K562 (cell line): ENCODE data around the gene ID4. TPM values are rescaled to one million over a fixed set of nuclear protein-coding genes. Genes with fewer than 3 reads are reported as not detected.

ENCODE experiments used
- ATAC-seq: fragments of 200-7000 bp; cut with Tn5 transposase; 3 replicates; pipeline ENCODE4 v1.9.1; 2020; ENCODE audit warnings: moderate library complexity
- BruUV-seq: library from RNA; stranded (reverse); fragments of 400-500 nt; replicated peaks from 2 replicates; lab custom pipeline; 2021; lab: Mats Ljungman, UMichigan
- CTCF ChIA-PET: fragments of 300-600 bp; formaldehyde crosslinking; extraction: SDS; loops from one replicate; lab custom pipeline; 2021; ENCODE audit warnings: low intra/inter-chr PET ratio; lab: Yijun Ruan, JAX
- POLR2A ChIA-PET: fragments of 300-600, 350-650 bp; sonication (Branson Sonifier 250); formaldehyde crosslinking; extraction: SDS; loops from one replicate; lab custom pipeline; 2021; ENCODE audit warnings: antibody characterized with exemption, inconsistent platforms; lab: Yijun Ruan, JAX
- DNase-seq, 4 experiments: peaks; one replicate each; pipeline versions ENCODE4 v3.0.0 to v3.0.0-alpha.2; 2011 to 2018; ENCODE audit warnings: low spot score in 3 of 4, mixed read lengths in 3 of 4; ENCODE audit errors: extremely low read depth in 1 of 4
- FAIRE-seq: peaks from 2 replicates; lab custom pipeline; 2011; peaks lifted over from hg19 to GRCh38; lab: Jason Lieb, UNC
- H2AFZ ChIP-seq: 2 replicates; pipeline ENCODE4 v1.6.0; 2011; ENCODE audit warnings: low read depth, low read length, control low read depth, inconsistent platforms
- H3K27ac ChIP-seq: fragments of 200-600 bp; 3 replicates; pipeline ENCODE4 v1.8.0; 2011; ENCODE audit warnings: low read depth, mild to moderate bottlenecking, control low read depth, inconsistent platforms, low read length, moderate library complexity, mixed read lengths; ENCODE audit errors: extremely low read depth
- H3K27me3 ChIP-seq, 2 experiments: fragments of 300-600 bp in 1 of 2; 2 replicates in 1 of 2; 3 replicates in 1 of 2; pipeline versions ENCODE4 v1.6.0 to v1.8.0; 2011; ENCODE audit warnings: inconsistent platforms in 2 of 2, low read length in 2 of 2, mild to moderate bottlenecking in 1 of 2, mixed read lengths in 1 of 2, moderate library complexity in 1 of 2; ENCODE audit not compliant: control insufficient read depth in 2 of 2, insufficient read depth in 2 of 2
- H3K36me3 ChIP-seq: fragments of 300-600 bp; 3 replicates; pipeline ENCODE4 v1.8.0; 2011; ENCODE audit warnings: mild to moderate bottlenecking, low read length, inconsistent platforms; ENCODE audit not compliant: control insufficient read depth, insufficient read depth
- H3K4me1 ChIP-seq, 2 experiments: fragments of 200-600 bp in 1 of 2; replicated peaks in 1 of 2; 2 replicates in 1 of 2; 3 replicates in 1 of 2; pipeline versions ENCODE4 v1.5.1 to v1.8.0; 2011; ENCODE audit warnings: inconsistent platforms in 2 of 2, low read length in 2 of 2, mild to moderate bottlenecking in 1 of 2, mixed read lengths in 1 of 2, moderate library complexity in 1 of 2; ENCODE audit not compliant: control insufficient read depth in 2 of 2, insufficient read depth in 2 of 2
- H3K4me2 ChIP-seq: 2 replicates; pipeline ENCODE4 v1.6.1; 2011; ENCODE audit warnings: low read length, control low read depth, inconsistent platforms, mixed read lengths; ENCODE audit not compliant: insufficient read depth
- H3K4me3 ChIP-seq: fragments of 200-600 bp; sonication (generic), shearing (Covaris generic); 2 replicates; pipeline ENCODE4 v1.5.1; 2016; ENCODE audit warnings: control low read depth, inconsistent platforms
- H3K79me2 ChIP-seq: fragments of 200-600 bp; 3 replicates; pipeline ENCODE4 v1.8.0; 2011; ENCODE audit warnings: low read length, inconsistent platforms; ENCODE audit not compliant: control insufficient read depth, insufficient read depth
- H3K9ac ChIP-seq, 2 experiments: 2 replicates each; pipeline versions ENCODE4 v1.6.0 to v1.6.1; 2011; ENCODE audit warnings: low read depth in 2 of 2, low read length in 2 of 2, control low read depth in 1 of 2, inconsistent platforms in 1 of 2, mild to moderate bottlenecking in 1 of 2, mixed read lengths in 1 of 2; ENCODE audit not compliant: insufficient read depth in 1 of 2
- H3K9me1 ChIP-seq: one replicate; pipeline ENCODE4 v1.6.0; 2011; ENCODE audit warnings: inconsistent platforms, mild to moderate bottlenecking, low read length, moderate library complexity; ENCODE audit not compliant: control insufficient read depth, insufficient read depth
- H3K9me3 ChIP-seq: replicated peaks from 2 replicates; pipeline ENCODE4 v1.5.1; 2011; ENCODE audit warnings: low read depth, low read length, inconsistent platforms; ENCODE audit not compliant: control insufficient read depth, insufficient read depth
- H4K20me1 ChIP-seq: replicated peaks from 2 replicates; pipeline ENCODE4 v1.6.1; 2011; ENCODE audit warnings: low read length, inconsistent platforms, mixed read lengths; ENCODE audit not compliant: control insufficient read depth, insufficient read depth
- CREB1 ChIP-seq, 2 experiments: sonication (generic) in 1 of 2; formaldehyde crosslinking in 1 of 2; IDR thresholded peaks; 2 replicates each; pipeline versions ENCODE4 v1.6.1 to v1.8.0; 2012 to 2022; ENCODE audit warnings: inconsistent platforms in 1 of 2, mild to moderate bottlenecking in 1 of 2, missing genetic modification reagents in 1 of 2, moderate library complexity in 1 of 2
- FOXK2 ChIP-seq, 2 experiments: fragments of 450-650 bp; IDR thresholded peaks in 1 of 2; conservative IDR thresholded peaks in 1 of 2; 2 replicates each; pipeline ENCODE4 v1.6.1; 2016; ENCODE audit warnings: low read depth in 2 of 2, mild to moderate bottlenecking in 1 of 2
- MXI1 ChIP-seq: IDR thresholded peaks from 2 replicates; pipeline ENCODE4 v1.6.1; 2011; ENCODE audit warnings: low read depth, mild to moderate bottlenecking, improper control_type of control experiment, low read length
- PHB2 ChIP-seq: fragments of 450-650 bp; IDR thresholded peaks from 2 replicates; pipeline ENCODE4 v1.6.1; 2017; ENCODE audit warnings: low read depth
- SAFB2 ChIP-seq: fragments of 200-400 bp; formaldehyde crosslinking; IDR thresholded peaks from 2 replicates; pipeline ENCODE4 v1.6.1; 2018; ENCODE audit warnings: borderline replicate concordance, low read length, low read depth, moderate library complexity; ENCODE audit not compliant: severe bottlenecking
- SMAD4 ChIP-seq: fragments of 250-450 bp; sonication (Bioruptor Pico); conservative IDR thresholded peaks from 2 replicates; pipeline ENCODE4 v1.8.0; 2021; ENCODE audit warnings: inconsistent platforms, mild to moderate bottlenecking, moderate library complexity
- SMARCA4 ChIP-seq: fragments of 450-650 bp; IDR thresholded peaks from 2 replicates; pipeline ENCODE4 v1.6.1; 2016
- TARDBP ChIP-seq: fragments of 450-650 bp; IDR thresholded peaks from 2 replicates; pipeline ENCODE4 v1.6.1; 2016
- ZNF124 ChIP-seq: sonication (generic); formaldehyde crosslinking; IDR thresholded peaks from 2 replicates; pipeline ENCODE4 v1.8.1; 2022; ENCODE audit warnings: missing genetic modification reagents
- ZNF407 ChIP-seq: fragments of 450-650 bp; IDR thresholded peaks from 2 replicates; pipeline ENCODE4 v1.6.1; 2016; ENCODE audit warnings: low read depth
- ZNF707 ChIP-seq: fragments of 250-450 bp; sonication (Bioruptor Pico); conservative IDR thresholded peaks from 2 replicates; pipeline ENCODE4 v1.8.0; 2022; ENCODE audit warnings: inconsistent platforms, mild to moderate bottlenecking, moderate library complexity
- WGBS: fragments of 100-300 bp; shearing (Covaris generic); methylation state at CpG from one replicate; pipeline ENCODE4 v1.1.6; 2016; ENCODE audit warnings: low coverage, mixed read lengths; ENCODE audit not compliant: insufficient coverage; ENCODE audit errors: missing lambda C conversion rate; 5-methylcytosine and 5-hydroxymethylcytosine counted together
- in situ Hi-C: fragments of 300-500 bp; cut with MboI; formaldehyde crosslinking; loops from 4 replicates; pipeline ENCODE4 v1.15.0; 2018; ENCODE audit warnings: inconsistent platforms, mixed read lengths
- intact Hi-C: fragments of 100-400 bp; cut with micrococcal nuclease; formaldehyde crosslinking; loops from 2 replicates; pipeline ENCODE4 v1.14.2; 2022
- polyA plus RNA-seq, 8 experiments: library from polyadenylated mRNA; depleted of rRNA in 4 of 8; stranded (reverse) in 5 of 8; unstranded in 3 of 8; fragments of >200 nt; fragmentation: Nextera tagmentation in 2 of 8; fragmentation: Illumina TruSeq in 1 of 8; extraction: Ambion mirVana in 2 of 8; extraction: Trizol in 1 of 8; gene quantifications; 2 replicates each; pipeline versions ENCODE4 v1.2.1 to v1.2.3, GENCODE V29; 2011 to 2014; ENCODE audit warnings: inconsistent platforms in 1 of 8, missing spikeins in 1 of 8
- total RNA-seq, 7 experiments: library from RNA; depleted of rRNA in 6 of 7; stranded (reverse); fragments of >200 nt in 6 of 7; fragmentation: Illumina TruSeq in 2 of 7; extraction: Trizol in 2 of 7; gene quantifications; 2 replicates each; pipeline versions ENCODE4 v1.2.1 to v1.2.3, GENCODE V29; 2011 to 2021; ENCODE audit warnings: low replicate concordance in 1 of 7

Gene ID4
- total and polyA plus RNA-seq, 9 of the 15 experiments (the other 6 are each of a cell fraction or from before 2014, with no cell fraction given), result not detected

DNA sequence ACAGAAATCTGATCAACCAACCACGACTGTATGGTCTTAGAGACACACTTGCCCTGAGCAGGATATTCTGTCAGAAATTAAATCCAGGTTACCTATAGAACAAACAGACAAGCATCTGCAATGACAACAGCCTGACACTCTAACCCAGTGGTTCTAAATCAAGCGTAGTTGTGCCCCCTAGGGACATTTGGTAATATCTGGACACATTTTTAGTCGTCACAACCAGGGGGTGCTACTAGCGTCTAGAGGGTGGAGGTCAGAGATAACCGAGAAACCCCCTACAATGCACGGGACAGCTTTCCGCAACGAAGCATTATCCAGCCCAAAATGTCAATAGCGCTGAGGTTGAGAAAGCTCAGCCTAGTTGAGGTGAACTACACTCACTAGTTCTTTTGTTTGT lies 32.3 kb downstream of the ID4 start (continued):
- no peak for TF ChIP-seq ZNF707 (CRISPR knock-in tag)
- no peak for TF ChIP-seq MXI1

GRCh38 chr6:19870322-19870721 lies 33.2 kb downstream of the ID4 start:
- Histone ChIP-seq H3K9ac (no peak overlapping the region), H3K9me3 (no peaks in the 10 kb centered on the region)
- TF ChIP-seq SAFB2 (no peak), ZNF124 (CRISPR knock-in tag) (no peak), FOXK2 (conservative IDR thresholded peaks at IDR 0.05 in 1 of 2, IDR thresholded peaks at IDR 0.05 in 1 of 2; ENCODE audit: low read depth in 2 of 2) (no peak), TARDBP (no peak), SMAD4 (CRISPR knock-in tag) (no peak), PHB2 (no peak), CREB1 (IDR thresholded peaks at IDR 0.05) (no peak), CREB1 (CRISPR knock-in tag; IDR thresholded peaks at IDR 0.05) (no peak), SMARCA4 (no peak), ZNF407 (no peak)
- TF ChIP-seq, all 486 proteins: peak for 0
- H3K27ac ChIP-seq, result no peak overlapping the region
- DNase-seq, result no peak
- H3K79me2 ChIP-seq, result no peaks in the 10 kb centered on the region
- ChIA-PET POLR2A (no interaction called here), CTCF (no interaction called here)
- H4K20me1 ChIP-seq, result no peaks in the 10 kb centered on the region
- no peaks in the 10 kb centered on the region for H3K9me1 ChIP-seq
- no peak for ATAC-seq
- in situ Hi-C loops, result loop anchor here (25.0 kb wide), 1 partner anchor 1283 kb away; no protein-coding TSS in a partner anchor
- no peaks in the 10 kb centered on the region for H3K4me1 ChIP-seq
- no peak overlapping the region for H3K4me2 ChIP-seq
- BruUV-seq, result no TSS peak
- H2AFZ ChIP-seq, result no peak overlapping the region
- 0% methylated on average over 3 of the region's 3 CpGs for WGBS
- peaks cover 3 to 4% of the 10 kb centered on the region in 2 experiments; a peak in 1 of 5 replicates for H3K27me3 ChIP-seq
- intact Hi-C loops, result no loop called here
- FAIRE-seq, result no peak
- no peaks in the 10 kb centered on the region for H3K36me3 ChIP-seq
- H3K4me3 ChIP-seq, result no peak overlapping the region
